ENCODE data around the gene CHID1. TPM values are rescaled to one million over a fixed set of nuclear protein-coding genes. Genes with fewer than 3 reads are reported as not detected.
A peak's percentile ranks its signal among the peaks of the same experiment; 100 is the strongest.

The CHID1 gene
- total and polyA plus RNA-seq, 9 of the 15 experiments (the other 6 are each of a cell fraction or from before 2014, with no cell fraction given), result 15.1 to 108 (median 39.8) TPM

GRCh38 chr11:819129-819931 lies 91.3 kb downstream of the CHID1 start (continued):
- TF ChIP-seq RBBP5 (IDR thresholded peaks at IDR 0.05; ENCODE audit: borderline replicate concordance, insufficient read depth, low read length, poor library complexity, severe bottlenecking), result peak; percentile 42
- TF ChIP-seq PHF8 (IDR thresholded peaks at IDR 0.05; ENCODE audit: borderline replicate concordance, low read length), result peak; percentile 91; the same call in 1 of the 2 replicates
- TF ChIP-seq KDM5B (IDR thresholded peaks at IDR 0.05; ENCODE audit: insufficient replicate concordance, low read depth, low read length), result peak; percentile 92
- TF ChIP-seq ZMIZ1 (IDR thresholded peaks at IDR 0.05; ENCODE audit: low read depth in 2 of 2, low read length in 2 of 2), result 0 out of 4 replicates have a peak, but pooled peaks of 1 of the 2 experiments have one; percentile 46
- peak; percentile 44 for TF ChIP-seq ZFX (CRISPR knock-in tag; IDR thresholded peaks at IDR 0.05)
- peak; percentile 71 for TF ChIP-seq U2AF1 (optimal IDR thresholded peaks at IDR 0.05; ENCODE audit: low read depth, low read length)
- TF ChIP-seq, protein P1, sequence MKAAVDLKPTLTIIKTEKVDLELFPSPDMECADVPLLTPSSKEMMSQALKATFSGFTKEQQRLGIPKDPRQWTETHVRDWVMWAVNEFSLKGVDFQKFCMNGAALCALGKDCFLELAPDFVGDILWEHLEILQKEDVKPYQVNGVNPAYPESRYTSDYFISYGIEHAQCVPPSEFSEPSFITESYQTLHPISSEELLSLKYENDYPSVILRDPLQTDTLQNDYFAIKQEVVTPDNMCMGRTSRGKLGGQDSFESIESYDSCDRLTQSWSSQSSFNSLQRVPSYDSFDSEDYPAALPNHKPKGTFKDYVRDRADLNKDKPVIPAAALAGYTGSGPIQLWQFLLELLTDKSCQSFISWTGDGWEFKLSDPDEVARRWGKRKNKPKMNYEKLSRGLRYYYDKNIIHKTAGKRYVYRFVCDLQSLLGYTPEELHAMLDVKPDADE (conservative IDR thresholded peaks at IDR 0.05; ENCODE audit: control insufficient read depth, low read depth, low read length), result peak; percentile 48; the same call in 1 of the 2 replicates
- TF ChIP-seq VEZF1 (CRISPR knock-in tag; IDR thresholded peaks at IDR 0.05), result peak; percentile 78
- TF ChIP-seq EGR1 (conservative IDR thresholded peaks at IDR 0.05), result peak; percentile 87
- peak; percentile 49 for TF ChIP-seq GTF2B (IDR thresholded peaks at IDR 0.05; ENCODE audit: extremely low read depth, insufficient read length)
- TF ChIP-seq CHD1 (IDR thresholded peaks at IDR 0.05; ENCODE audit: low read length), result peak; percentile 97
- TF ChIP-seq HNRNPL (IDR thresholded peaks at IDR 0.05; ENCODE audit: low read depth, low read length), result peak; percentile 58
- TF ChIP-seq ZBTB8A (IDR thresholded peaks at IDR 0.05; ENCODE audit: partially characterized antibody), result no peak
- TF ChIP-seq HNRNPLL (IDR thresholded peaks at IDR 0.05; ENCODE audit: low read depth, low read length, poor library complexity, severe bottlenecking), result peak; percentile 77
- no peak for TF ChIP-seq SMARCE1 (IDR thresholded peaks at IDR 0.05)
